HUDEP-2 (cell line): ENCODE results near the gene ACVR1.
"Not testable (repeated sequence)": the region's sequence is repeated elsewhere in the genome, so short reads cannot be mapped to it uniquely, and the experiment has no call there.

Experiments
- DNase-seq, 76 experiments: peaks; one replicate each; lab custom pipeline; 2025; ENCODE audit not compliant: unreplicated experiment in 76 of 76; lab: John Stamatoyannopoulos, UW

Gene ACVR1

DNA sequence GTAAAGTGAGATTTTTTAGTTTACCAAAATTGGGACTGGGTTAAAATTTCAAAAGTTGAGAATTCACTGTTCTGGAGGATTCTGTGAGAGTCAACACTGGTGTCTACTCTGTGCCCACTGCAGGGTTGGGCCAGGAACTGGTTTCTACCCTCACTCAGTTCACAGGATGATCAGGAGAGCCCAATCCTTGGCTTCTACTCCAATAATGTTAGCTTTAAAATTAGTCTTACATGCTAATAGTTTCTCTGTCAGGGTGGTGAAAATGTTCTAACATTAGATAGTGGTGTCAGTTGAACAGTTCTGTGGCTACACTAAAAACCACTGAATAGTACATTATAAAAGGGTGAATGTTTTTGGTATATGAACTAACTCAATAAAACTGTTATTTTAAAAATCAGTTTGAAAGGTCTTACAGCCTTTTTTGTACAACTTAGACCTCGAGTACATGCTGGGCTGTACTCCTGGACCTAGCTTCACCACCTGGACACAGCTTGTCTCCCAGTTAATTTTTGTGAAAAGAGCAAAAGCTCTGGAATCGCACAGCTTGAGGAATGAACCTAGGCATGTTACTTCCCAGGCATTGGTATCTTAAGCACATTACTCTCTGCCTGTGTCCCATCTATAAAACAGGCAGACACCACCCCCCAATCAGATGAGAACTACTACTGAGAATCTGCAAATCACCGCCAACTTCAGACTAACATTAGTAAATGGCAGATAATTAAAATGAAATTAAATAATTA lies 44.4 kb downstream of the ACVR1 start:
- DNase-seq = no peak

DNA sequence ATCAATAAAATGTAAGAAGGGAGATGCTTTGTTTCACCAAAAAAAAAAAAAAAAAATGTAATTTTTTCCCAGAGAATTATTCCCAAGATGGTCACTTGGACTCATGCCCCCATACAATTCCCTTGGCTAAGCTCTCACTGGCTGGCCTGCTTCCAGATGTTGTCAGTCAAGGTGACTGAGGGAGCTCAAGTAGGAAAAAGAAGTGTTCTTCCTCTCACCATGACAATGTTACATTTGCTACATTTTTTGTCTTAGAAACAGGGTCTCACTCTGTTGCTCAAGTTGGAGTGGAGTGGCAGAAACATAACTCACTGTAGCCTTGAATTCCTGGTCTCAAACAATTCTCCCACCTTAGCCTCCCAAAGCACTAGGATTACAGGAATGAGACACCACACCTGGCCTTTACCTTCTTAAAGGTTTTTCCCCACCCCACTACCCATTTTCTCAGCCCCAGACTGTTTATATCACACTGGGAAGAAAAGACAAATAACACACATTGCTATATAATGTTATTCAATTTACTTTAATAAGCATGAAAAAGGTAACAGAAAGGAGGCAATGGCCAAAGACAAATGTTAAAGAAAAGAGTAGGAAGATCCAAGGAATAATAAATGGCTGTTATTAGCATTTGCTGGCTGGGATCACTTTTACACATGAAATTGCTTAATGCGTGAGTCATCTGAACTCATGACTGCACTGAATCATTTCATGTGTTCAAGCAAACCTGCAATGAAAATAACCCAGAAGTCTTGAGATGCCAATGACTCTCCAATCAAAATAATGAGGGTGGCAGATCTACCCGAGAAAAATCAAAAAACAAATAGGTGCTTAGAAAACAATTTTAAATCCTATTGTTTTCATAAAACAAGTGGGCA lies 45.2 kb downstream of the ACVR1 start:
- no peak for DNase-seq

DNA sequence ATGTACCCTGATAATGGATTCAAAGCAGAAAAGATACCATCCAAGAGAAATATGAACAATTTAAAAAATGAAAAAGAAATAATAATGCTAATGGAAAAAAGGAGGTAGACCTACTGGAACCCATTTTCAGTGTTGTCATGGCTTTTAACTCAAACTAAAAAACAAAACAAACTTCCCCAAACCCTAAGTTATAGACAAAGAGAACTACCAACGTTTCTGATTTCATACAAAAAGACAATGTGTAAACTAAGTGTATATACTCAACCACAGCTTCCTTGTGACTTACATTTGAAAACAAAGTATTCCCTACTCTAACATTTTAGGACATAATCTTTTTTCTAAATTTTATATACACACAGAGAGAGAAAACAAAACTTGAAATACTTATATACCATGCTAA lies 45.9 kb downstream of the ACVR1 start:
- no peak for DNase-seq

DNA sequence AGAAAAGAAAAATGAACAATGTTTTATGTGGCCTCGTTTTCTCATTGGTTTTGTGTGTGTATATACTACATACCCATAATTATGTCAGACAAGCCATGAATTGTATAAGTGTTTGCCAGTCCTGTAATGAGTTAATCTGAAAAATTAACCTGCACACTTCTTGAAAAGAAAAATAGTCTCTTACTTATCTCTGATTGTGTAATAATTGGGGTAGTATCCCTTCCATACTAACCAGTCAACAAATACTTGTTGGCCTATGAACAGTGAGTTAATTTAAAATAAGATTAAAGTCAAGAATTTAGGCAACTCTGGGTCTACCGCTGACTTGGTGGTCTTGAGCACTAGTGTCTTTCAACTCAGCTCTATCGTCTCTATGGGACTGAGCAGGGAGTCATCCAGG lies 48.8 kb downstream of the ACVR1 start:
- DNase-seq = no peak

DNA sequence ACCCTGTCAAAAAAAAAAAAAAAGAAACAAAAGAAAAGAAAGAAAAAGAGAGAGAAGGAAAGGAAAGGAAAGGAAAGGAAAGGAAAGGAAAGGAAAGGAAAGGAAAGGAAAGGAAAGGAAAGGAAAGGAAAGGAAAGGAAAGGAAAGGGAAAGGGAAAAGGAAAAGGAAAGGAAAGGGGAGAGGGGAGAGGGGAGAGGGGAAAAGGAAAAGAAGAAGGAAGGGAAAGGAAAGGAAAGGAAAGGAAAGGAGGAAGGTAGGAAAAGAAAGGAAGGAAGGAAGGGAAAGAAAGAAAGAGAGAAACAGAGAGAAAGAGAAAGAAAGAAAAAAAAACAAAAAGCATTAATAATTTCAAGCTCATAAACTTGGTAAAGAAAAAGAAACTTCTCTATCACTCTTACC lies 49.5 kb downstream of the ACVR1 start:
- not testable (repeated sequence) for DNase-seq

DNA sequence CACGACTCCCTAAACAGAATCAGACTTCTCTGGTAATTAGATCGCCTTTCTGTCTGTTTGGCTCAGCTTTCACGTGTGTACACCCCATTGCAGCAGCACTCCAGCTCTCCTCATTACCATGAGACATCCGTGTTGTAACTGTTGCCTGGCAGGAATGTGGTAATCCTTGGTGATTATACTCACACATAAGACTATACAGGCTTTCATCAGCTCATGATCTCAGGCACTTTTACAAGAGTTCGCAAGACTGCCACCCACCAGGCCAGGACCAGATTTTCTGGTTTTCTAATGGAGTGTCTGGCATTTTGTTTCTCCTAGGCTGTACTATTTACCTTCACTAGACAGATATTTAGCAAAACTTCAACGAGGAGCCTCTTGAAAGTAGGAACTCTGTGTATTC lies 50.2 kb downstream of the ACVR1 start:
- DNase-seq = no peak

DNA sequence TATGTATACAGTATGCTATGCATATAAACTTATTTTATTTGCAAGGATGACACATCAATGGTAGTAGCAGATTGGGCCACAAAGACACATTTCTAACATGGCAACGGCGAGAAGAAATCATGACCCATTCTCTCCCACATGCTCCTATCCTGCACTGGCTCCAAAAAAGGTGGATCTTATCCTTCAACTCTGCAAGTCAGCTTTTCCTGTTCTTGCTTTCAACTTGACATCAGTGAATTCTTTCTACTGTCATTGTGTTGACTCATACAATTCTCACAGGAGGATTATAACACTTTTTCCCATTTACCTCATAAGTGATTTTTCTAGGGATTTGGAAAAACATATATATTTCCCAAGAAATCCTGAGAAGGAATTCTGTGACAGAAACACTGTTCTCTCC lies 53.1 kb downstream of the ACVR1 start:
- no peak for DNase-seq

DNA sequence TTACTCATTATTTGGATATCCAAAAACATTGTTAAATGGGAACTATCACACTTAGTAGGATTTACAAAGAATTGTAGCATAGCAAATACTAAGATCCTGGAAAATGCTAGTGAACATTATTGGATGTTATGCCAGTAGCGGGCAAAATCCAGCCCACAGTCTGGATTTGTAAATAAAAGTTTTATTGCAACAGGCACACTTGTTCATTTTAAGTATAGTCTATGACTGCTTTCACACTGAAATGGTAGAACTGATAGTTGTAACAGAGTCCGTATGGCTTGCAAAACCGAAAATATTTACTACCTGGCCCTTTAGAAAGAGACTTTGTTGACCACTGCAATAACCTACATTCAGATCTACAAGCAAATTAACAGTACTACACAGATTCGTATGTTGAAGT lies 53.6 kb downstream of the ACVR1 start:
- no peak for DNase-seq

DNA sequence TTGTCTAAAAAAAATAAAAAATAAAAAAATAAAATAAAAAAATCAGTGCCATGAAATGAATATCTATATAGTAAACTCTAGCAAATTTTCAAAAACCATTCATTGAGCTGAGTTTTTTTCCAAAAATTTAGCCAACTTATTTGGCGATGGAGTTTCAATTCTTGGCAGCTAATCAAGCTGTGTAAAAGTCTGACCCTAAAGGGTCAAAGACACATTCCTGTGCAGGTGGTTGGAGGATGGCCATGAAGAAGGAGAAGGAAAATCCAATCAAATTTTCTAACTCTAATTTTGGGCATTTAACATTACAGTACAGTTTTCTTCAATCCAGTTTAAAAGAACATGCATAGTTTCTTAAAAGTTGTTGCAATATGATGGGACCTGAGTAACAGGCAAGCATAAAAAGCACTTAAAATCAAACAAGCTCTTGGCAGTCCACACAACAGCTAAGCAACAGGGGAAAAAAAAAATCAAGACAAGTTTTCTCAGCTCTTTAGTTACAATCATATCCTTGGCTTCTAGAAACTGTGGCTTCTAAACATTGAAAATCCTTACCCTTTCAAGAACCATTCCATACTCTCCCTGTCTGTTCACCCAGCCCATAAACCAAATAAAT lies 54.5 kb downstream of the ACVR1 start:
- DNase-seq = no peak

DNA sequence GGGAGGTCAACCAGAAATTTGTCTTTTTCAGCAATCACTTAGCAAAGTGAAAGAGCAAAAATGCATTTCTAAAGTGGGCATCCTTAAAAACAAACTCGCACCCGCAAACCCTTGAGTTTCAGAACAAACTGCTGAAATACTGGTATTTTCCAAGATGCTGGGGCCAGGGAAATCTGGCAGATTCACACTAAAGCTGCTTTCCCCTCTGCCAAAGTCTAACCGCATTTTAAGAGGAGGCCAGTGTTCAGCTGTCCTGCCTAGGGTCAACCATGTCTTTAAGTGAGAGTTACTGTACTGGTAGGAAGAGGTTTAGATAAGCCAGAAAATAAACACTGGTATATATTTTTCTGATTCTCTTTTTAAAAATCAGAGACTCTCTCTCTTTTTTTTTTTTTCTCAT lies 55.9 kb downstream of the ACVR1 start:
- no peak for DNase-seq

DNA sequence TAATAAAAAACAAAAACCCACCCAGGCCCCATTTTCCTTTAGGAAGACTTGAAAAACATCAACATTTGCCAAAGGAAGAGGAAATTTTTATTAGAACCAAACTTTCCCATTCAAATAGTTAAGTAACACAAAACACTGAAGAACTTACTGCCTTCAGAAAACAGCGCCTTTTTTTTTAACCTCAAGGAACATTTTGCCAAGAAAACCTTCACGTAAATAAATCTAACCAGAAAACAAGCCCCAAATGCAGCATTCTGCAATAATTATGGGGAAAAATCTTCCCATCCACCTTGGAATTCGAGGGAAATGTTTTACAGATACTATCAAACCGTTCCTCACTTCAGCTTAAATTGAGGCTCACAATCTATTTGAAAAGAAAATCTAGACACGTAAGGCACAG lies 56.4 kb downstream of the ACVR1 start:
- no peak for DNase-seq

DNA sequence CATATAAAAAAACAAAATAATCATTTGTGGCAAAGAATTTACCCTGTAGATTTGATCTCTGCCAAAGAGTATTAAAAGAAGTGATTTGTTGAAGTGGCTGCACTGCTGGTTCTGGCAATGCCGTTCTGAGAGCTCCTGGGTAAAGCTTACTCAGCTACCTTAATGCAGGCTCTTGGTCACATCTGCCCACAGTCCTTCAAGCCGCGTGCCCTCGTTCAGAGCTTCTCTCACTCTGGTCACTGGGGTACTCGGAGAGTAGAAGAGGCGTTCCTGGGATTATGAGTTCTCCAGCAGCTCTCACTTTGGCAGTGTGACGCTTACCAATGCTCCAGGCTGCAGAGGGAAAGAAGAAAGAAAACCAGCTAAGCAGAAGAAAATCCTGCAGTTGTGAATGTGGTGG lies 57.9 kb downstream of the ACVR1 start:
- DNase-seq = no peak

DNA sequence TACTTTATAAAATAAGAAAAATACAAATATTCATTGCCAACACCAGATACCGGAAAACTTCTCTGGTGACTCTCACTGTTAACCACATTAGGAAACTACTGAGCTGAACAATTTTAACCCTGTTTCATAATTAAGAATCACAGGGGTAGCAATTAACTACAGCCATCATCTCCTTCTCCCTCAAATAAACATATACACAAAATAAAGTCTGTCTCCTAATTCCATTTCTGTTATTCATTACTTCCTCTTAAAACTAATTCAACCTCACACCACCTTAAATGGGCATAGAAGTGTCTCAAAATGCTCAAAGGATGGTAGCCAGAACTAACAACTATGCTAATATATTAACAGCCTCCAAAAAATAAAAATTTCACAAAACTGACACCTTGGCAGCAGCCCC lies 60.7 kb downstream of the ACVR1 start:
- no peak for DNase-seq

DNA sequence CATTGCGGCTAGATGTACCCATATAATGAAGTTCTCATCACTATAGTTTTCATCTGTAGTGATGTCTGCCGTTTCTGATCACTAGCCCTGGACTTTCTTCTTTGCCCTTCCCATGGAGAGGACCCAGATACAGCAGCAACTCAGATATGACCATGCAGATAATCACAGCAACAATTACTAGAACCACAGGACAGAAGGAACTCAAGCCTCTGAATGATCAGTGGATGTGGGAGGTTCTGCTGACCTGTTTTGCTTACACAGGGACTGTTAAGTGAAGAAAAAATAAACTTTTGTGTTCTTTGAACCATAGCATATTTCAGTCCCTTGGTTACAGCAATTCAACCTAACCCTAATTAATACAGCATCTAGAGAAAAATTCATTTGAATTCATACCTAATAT lies 62.7 kb downstream of the ACVR1 start:
- no peak for DNase-seq

DNA sequence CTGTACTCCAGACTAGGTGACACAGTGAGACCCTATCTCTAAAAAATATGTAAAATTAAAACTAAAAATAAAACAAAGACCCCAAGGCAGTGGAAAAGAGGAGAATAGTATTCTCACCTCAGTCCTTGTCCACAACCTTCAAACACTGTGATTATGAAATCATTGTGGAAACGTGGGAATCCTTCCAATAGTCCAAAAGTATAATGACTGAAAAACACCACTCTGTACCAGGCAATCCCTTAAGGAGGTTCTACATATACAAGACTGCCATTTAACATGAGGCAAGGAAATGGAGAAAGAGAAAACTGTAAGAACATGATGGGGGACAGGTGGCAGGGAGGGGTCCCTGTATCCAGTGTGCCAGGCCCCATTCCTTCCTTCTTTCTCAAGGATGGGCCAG lies 66.1 kb downstream of the ACVR1 start:
- no peak for DNase-seq

DNA sequence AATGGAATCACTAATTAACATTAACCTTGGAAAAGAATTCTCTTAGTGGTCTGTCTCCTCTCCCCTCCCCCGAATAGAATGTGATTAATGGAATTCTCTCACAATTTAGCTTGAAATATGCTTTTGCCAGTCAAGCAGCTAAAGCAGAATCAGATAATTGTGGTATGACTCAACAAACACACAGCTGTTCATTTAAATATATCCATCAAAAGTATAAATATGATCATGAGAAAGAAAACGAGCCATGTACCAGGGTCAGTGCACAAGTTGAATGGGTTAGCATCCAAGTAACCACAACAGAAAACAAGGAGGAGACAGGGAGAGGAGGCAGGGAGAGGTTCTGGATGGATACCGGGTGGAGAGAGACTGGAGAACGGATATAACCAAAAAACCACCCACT lies 66.9 kb downstream of the ACVR1 start:
- no peak for DNase-seq

DNA sequence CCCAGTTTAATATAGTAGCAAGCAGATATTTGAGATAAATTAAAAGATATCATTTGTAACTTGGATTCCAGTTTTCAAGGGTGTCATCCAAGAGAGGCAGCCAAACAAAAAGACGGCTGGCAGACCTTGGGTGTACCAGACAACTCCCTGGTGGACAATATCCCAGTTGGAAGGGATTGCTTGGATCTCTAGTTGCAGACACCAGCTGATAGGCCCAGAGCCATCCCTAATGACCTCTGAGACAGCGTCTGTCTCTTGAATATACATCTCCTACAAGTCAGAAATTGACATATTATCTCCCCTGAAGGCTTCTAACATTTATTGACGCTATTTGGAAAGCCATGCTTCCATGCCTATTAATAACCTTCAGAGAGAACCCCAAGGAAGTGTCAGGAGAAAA lies 67.7 kb downstream of the ACVR1 start:
- no peak for DNase-seq

DNA sequence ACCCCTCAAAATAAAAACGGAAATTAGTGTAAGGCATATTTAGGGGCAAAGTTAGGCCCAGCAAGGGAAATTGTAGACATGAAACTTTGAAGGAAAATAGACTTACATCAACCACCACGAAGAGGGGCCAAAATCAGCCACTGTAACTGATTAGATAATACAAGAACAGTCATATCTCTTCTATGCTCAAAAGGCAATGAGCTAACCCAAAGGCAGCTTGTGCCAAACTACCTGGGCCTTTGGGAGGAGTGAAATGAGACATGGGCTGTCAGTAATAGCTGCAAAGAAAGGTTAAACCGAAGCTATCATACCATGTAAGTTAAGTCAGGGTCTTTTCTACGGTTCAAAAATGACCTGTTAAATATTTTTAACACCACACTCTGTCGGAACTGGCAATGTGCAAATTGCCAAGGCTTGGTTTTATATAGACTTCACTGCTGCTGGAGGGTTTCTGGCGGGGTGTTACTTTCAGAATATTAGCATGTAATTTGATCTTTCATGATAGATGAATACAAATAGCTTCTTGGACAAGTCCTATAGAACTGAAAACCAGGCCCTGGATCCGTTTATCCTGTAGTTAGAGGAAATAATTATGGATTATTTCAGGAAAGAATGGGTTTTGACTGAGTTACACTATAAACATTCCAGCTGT lies 69.6 kb downstream of the ACVR1 start:
- DNase-seq = no peak

DNA sequence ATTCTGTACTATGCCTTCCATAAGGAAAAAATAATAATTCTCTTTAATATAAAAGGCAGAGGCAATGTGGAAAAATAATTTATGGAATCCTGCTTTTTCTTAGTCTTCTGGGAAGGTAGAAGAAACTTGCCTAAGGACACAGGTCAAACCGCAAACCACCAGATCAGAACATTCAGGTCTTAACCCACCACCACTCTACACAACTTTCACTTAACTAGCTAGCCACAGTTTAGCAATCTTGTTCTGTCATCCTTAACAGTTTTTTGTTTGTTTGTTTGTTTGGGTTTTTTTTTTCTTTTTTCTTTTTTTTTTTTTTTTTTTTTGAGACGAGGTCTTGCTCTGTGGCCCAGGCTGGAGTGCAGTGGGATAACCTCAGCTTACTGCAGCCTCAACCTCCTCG lies 70.6 kb downstream of the ACVR1 start:
- DNase-seq = no peak

DNA sequence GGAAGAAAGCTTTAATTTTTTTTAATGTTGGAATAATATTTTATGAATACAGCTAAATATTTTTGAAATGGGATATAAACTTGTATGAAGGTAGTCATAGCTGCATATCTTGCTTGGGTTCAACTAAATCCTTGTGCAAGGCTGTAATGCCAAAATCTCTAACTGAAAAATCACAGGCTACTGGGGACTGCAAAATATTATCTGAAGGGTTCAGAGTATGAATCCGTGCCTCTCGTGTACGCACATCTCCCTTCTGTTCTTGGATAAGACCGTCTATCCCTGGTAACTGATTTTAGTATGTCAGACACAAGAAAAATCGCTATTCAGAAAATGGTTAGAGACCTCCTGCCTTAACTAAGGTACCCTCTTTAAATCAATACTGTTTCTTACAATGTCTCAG lies 71.8 kb downstream of the ACVR1 start:
- DNase-seq = no peak

DNA sequence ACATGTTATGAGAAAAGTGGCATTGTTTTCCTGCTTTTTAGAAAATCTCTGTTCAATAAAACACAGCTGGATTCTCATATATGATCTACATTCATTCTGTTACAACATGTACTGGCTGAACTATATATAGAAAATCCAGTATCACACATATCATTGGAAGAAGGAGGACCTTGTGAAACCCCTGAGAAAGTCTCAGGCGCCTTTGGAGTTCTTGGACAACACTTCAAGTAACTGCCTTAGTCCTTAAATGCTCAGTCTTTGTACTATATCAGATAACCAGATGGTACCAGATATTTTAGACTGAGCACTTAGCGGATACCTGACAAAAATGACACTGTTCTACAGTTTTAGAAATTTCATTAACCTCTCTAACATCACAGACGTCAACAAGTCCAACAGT lies 72.2 kb downstream of the ACVR1 start:
- DNase-seq = no peak
